Prostate gland (tissue), 2 donors: ENCODE results near the gene PPP1R7. TPM values are rescaled to one million over a fixed set of nuclear protein-coding genes. Genes with fewer than 3 reads are reported as not detected.

Experiments
- DNase-seq: peaks from one replicate; pipeline ENCODE4 v3.0.0-alpha.2; 2019; ENCODE audit warnings: low spot score
- H3K27ac ChIP-seq, 2 donors: fragments of 200-600 bp; sonication (generic); 2 replicates each; pipeline ENCODE4 v1.5.1; 2017 to 2019
- H3K27me3 ChIP-seq: fragments of 200-600 bp; sonication (generic); replicated peaks from 2 replicates; pipeline ENCODE4 v1.5.1; 2019; ENCODE audit not compliant: insufficient read depth
- H3K36me3 ChIP-seq, 2 donors: fragments of 200-600 bp; sonication (generic); 1 replicate in 1 of 2; 2 replicates in 1 of 2; pipeline versions ENCODE4 v1.5.1 to v1.8.1; 2017 to 2019
- H3K4me1 ChIP-seq: fragments of 200-600 bp; sonication (generic); replicated peaks from 2 replicates; pipeline ENCODE4 v1.5.1; 2019
- H3K4me3 ChIP-seq, 2 donors: fragments of 200-600 bp; sonication (generic); 2 replicates each; pipeline ENCODE4 v1.5.1; 2017 to 2019
- H3K9me3 ChIP-seq: fragments of 200-600 bp; sonication (generic); 2 replicates; pipeline ENCODE4 v1.5.1; 2017
- POLR2A ChIP-seq: fragments of 450-650 bp; IDR thresholded peaks from one replicate; pipeline ENCODE4 v1.6.1; 2016; ENCODE audit warnings: antibody characterized with exemption, mild to moderate bottlenecking
- POLR2AphosphoS5 ChIP-seq: sonication (generic); formaldehyde crosslinking; IDR thresholded peaks from one replicate; pipeline ENCODE4 v1.6.1; 2017; ENCODE audit warnings: antibody characterized with exemption
- WGBS: methylation state at CpG from one replicate; pipeline ENCODE4 v1.1.5; 2018; 5-methylcytosine and 5-hydroxymethylcytosine counted together
- intact Hi-C: fragments of 100-400 bp; cut with DNase I; formaldehyde crosslinking; loops from one replicate; pipeline ENCODE4 v1.14.2; 2022
- total RNA-seq, 2 donors: library from RNA; depleted of rRNA; stranded (reverse); fragments of >200 nt; gene quantifications; one replicate each; pipeline ENCODE4 v1.1.0, GENCODE V29; 2016
- TF ChIP-seq, protein P1 (sequence below), 4 experiments: fragments of 200-600 bp in 2 of 4; fragments of 450-650 bp in 2 of 4; sonication (generic) in 2 of 4; IDR thresholded peaks; 1 replicate in 3 of 4; 2 replicates in 1 of 4; pipeline ENCODE4 v1.5.1; 2016 to 2019; ENCODE audit warnings: antibody characterized with exemption in 4 of 4, mild to moderate bottlenecking in 2 of 4, moderate library complexity in 2 of 4

The PPP1R7 gene
- total RNA-seq, 2 donors from 2014 or later, result 50.0 to 91.3 TPM

DNA sequence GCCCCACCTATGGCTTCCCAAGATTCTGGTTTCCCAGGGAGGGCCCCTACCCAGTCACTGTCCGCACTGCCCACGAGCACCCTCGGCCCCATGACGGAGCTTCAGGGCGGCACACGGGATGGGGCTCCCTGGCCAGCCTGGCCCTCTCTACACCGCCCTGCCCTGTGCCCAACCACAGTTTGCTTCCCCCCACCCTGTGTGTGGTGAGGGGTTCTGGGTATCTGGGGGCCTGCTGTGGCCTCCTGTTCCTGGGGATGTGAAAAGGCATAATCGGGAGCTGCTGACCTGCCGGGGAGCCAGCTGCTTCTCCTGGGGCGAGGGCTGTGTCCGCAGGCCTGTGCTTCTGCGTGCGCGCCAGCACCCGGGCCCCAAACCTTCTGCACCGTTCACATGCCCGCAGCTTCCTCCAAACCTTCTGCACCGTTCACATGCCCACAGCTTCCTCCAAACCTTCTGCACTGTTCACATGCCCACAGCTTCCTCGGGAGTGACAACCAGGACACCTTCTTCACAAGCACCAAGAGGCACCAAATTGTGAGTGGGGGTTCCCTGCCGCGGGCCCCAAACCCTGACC, 50.6 kb downstream of the PPP1R7 start:
- H3K4me3 ChIP-seq, result no peak overlapping the region
- H3K36me3 ChIP-seq, result no peaks in the 10 kb centered on the region
- H3K9me3 ChIP-seq, result no peaks in the 10 kb centered on the region
- H3K27ac ChIP-seq, result peak overlapping the region in 1 of 2 donors; percentile 7
- no peaks in the 10 kb centered on the region for H3K4me1 ChIP-seq
- TF ChIP-seq POLR2AphosphoS5 (no peak), POLR2A (no peak)
- TF ChIP-seq, protein P1, sequence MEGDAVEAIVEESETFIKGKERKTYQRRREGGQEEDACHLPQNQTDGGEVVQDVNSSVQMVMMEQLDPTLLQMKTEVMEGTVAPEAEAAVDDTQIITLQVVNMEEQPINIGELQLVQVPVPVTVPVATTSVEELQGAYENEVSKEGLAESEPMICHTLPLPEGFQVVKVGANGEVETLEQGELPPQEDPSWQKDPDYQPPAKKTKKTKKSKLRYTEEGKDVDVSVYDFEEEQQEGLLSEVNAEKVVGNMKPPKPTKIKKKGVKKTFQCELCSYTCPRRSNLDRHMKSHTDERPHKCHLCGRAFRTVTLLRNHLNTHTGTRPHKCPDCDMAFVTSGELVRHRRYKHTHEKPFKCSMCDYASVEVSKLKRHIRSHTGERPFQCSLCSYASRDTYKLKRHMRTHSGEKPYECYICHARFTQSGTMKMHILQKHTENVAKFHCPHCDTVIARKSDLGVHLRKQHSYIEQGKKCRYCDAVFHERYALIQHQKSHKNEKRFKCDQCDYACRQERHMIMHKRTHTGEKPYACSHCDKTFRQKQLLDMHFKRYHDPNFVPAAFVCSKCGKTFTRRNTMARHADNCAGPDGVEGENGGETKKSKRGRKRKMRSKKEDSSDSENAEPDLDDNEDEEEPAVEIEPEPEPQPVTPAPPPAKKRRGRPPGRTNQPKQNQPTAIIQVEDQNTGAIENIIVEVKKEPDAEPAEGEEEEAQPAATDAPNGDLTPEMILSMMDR (IDR thresholded peaks at IDR 0.05), result no peak
- DNase-seq, result no peak
- intact Hi-C loops, result no loop called here
- WGBS, result 94% methylated on average over 21 of the region's 21 CpGs
- H3K27me3 ChIP-seq, result no peaks in the 10 kb centered on the region

DNA sequence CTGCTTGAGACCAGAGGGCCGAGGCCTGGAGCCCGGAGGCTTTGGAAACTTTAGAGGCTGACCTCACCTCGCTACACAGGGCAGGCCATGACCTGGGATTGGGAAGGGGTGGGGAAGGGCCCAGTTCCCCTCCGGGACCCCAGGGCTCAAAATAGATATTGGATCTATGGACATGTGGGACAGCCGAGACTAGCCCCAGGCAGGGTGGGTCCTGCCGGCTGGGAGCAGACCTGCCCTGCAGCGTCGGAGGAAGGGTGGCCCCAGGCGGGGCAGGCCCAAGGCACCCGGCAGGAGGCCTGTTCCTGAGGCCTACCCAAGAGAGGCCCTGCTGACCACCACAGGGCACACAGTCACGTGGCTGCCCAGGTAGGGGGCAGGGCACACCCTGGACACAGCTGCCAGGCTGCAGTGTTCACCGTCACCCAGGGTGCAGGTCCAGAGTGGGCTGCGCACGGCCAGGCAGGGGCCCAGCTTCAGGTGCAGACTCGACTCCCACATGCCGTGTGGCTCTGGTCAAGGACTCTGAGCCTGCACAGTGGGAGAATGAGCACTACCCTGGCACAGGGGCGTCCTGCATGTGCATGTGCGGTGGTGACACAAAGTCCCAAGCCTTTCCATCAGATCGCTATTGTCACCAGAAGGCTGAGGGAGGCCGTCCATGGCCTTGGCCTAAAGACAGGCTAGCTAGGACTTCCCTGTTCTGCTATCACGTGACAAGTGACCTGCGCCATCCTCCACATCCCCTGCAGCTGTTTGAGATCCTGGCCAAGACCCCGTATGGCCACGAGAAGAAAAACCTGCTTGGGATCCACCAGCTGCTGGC, 51.4 kb downstream of the PPP1R7 start:
- no peaks in the 10 kb centered on the region for H3K36me3 ChIP-seq
- H3K4me3 ChIP-seq, result no peak overlapping the region
- DNase-seq, result no peak
- no peaks in the 10 kb centered on the region for H3K4me1 ChIP-seq
- H3K27ac ChIP-seq, result peak overlapping the region in 1 of 2 donors; percentile 7
- TF ChIP-seq, protein P1 (IDR thresholded peaks at IDR 0.05), result no peak
- no peak for TF ChIP-seq POLR2AphosphoS5
- no peak for TF ChIP-seq POLR2A
- no peaks in the 10 kb centered on the region for H3K9me3 ChIP-seq
- intact Hi-C loops, result no loop called here
- H3K27me3 ChIP-seq, result no peaks in the 10 kb centered on the region
- WGBS, result 82% methylated on average over 16 of the region's 24 CpGs

DNA sequence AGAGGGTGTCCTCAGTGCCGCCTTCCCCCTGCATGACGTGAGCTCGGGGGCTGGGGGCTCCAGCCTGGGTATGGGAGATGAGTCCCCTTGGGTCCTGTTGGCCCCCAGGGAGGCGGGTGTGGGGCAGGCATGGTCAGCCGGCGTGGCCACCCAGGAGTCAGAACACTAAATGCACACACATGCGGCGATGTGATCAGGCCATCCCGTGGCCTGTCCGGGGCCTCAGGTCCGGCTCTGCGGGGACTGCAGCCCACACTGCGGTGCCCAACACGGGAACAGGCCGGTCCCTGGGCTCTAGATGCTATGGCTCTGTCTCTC, 52.0 kb downstream of the PPP1R7 start:
- TF ChIP-seq POLR2AphosphoS5, result no peak
- no peak for TF ChIP-seq POLR2A
- TF ChIP-seq, protein P1 (IDR thresholded peaks at IDR 0.05), result no peak
- Histone ChIP-seq H3K36me3 (no peaks in the 10 kb centered on the region), H3K27me3 (no peaks in the 10 kb centered on the region), H3K4me3 (no peak overlapping the region), H3K9me3 (no peaks in the 10 kb centered on the region), H3K27ac (peak overlapping the region in 1 of 2 donors; percentile 7), H3K4me1 (no peaks in the 10 kb centered on the region)
- intact Hi-C loops, result no loop called here
- WGBS, result 96% methylated on average over 15 of the region's 15 CpGs
- no peak for DNase-seq

DNA sequence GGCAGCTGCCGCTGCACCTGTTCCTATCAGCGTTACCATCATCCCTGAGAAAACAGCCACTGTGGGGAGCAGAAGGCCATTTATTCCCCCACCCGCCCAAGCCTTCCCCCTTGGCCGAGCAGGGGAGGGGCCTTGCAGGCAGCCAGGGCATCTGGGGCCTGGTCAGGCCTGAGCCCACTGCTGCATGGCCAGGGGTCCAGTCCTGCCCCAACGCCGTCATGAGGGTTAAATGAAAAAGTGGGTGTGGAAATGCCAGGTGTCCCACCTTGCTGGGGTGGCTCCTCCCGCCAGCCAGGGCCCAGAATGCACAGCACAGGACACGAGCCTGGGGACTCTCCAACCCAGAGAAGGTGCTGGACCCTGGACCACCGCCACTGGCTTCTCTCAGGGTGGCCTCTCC, 52.4 kb downstream of the PPP1R7 start:
- Histone ChIP-seq H3K4me1 (no peaks in the 10 kb centered on the region), H3K9me3 (no peaks in the 10 kb centered on the region), H3K4me3 (no peak overlapping the region), H3K27me3 (no peaks in the 10 kb centered on the region), H3K36me3 (no peaks in the 10 kb centered on the region), H3K27ac (peak overlapping the region in 1 of 2 donors; percentile 7)
- intact Hi-C loops, result no loop called here
- DNase-seq, result no peak
- WGBS, result 94% methylated on average over 9 of the region's 9 CpGs
- TF ChIP-seq POLR2AphosphoS5, result no peak
- no peak for TF ChIP-seq POLR2A
- TF ChIP-seq, protein P1 (IDR thresholded peaks at IDR 0.05), result no peak
